Coronary artery (tissue), 2 donors: ENCODE measurements around the gene CFAP299.

Source experiments
- DNase-seq: peaks from one replicate; pipeline ENCODE4 v3.0.0-alpha.2; 2017; ENCODE audit warnings: low spot score
- H3K27ac ChIP-seq, 2 donors: fragments of 200-600 bp; sonication (generic); one replicate each; pipeline ENCODE4 v1.5.1; 2016 to 2019
- H3K4me3 ChIP-seq: fragments of 200-600 bp; sonication (generic); 2 replicates; pipeline ENCODE4 v1.5.1; 2016; ENCODE audit warnings: mild to moderate bottlenecking, moderate library complexity
- TF ChIP-seq, protein P1 (sequence below): fragments of 200-600 bp; sonication (generic); IDR thresholded peaks from one replicate; pipeline ENCODE4 v1.5.1; 2019; ENCODE audit warnings: antibody characterized with exemption

The CFAP299 gene

GRCh38 chr4:80302616-80303223 is 32.8 kb upstream of the CFAP299 start:
- Histone ChIP-seq H3K27ac (no peak overlapping the region), H3K4me3 (no peak overlapping the region)
- TF ChIP-seq, protein P1, sequence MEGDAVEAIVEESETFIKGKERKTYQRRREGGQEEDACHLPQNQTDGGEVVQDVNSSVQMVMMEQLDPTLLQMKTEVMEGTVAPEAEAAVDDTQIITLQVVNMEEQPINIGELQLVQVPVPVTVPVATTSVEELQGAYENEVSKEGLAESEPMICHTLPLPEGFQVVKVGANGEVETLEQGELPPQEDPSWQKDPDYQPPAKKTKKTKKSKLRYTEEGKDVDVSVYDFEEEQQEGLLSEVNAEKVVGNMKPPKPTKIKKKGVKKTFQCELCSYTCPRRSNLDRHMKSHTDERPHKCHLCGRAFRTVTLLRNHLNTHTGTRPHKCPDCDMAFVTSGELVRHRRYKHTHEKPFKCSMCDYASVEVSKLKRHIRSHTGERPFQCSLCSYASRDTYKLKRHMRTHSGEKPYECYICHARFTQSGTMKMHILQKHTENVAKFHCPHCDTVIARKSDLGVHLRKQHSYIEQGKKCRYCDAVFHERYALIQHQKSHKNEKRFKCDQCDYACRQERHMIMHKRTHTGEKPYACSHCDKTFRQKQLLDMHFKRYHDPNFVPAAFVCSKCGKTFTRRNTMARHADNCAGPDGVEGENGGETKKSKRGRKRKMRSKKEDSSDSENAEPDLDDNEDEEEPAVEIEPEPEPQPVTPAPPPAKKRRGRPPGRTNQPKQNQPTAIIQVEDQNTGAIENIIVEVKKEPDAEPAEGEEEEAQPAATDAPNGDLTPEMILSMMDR, result no peak
- DNase-seq, result no peak

DNA sequence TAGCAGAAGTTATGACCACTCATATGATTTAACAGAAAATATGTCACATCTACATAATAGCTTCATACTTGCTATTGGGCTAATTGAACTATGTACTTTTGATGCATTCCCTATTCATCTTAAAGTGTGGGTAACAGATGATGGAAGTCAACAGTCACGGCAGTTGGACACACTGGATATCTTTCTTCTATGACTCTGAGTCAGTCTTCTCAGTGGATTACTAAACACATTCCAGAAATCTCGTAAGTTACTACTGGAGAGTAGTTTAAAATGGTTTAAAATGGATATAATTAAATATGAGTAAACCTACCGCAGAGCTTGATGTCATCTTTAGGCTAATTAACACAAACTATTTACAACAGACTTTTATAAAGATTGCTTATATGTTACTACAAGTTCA is 30.1 kb upstream of the CFAP299 start:
- TF ChIP-seq, protein P1, result no peak
- Histone ChIP-seq H3K4me3 (no peak overlapping the region), H3K27ac (no peak overlapping the region)
- no peak for DNase-seq

DNA sequence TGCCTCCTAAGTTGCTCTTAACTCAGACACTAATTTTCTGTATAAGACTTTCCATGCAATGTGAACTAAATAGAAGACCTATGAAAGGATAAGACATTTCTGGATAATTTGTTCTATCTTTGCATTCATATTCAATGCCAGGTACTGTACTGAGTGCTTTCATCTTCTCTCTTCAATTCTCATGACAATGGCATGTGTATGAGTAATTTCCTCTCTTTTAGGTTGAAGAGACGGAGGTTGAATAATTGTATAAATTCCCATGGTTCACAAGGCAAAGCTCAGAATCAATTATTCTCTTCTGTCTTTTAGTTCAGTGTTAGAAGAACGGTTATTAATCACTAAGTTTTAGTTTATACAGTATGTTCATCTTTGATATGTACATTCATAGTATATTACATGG is 29.3 kb upstream of the CFAP299 start:
- TF ChIP-seq, protein P1, result no peak
- DNase-seq, result no peak
- H3K27ac ChIP-seq, result no peak overlapping the region

GRCh38 chr4:80307183-80307735 is 28.3 kb upstream of the CFAP299 start:
- DNase-seq, result no peak
- TF ChIP-seq, protein P1, result no peak
- Histone ChIP-seq H3K4me3 (no peak overlapping the region), H3K27ac (no peak overlapping the region)

More for the DNA sequence above, 29.3 kb upstream of the CFAP299 start:
- H3K4me3 ChIP-seq, result no peak overlapping the region

GRCh38 chr4:80307774-80308465 is 27.6 kb upstream of the CFAP299 start:
- Histone ChIP-seq H3K27ac (no peak overlapping the region), H3K4me3 (no peak overlapping the region)
- TF ChIP-seq, protein P1, result no peak
- no peak for DNase-seq

- TF ChIP-seq, protein P1, result no peak
- Histone ChIP-seq H3K4me3 (no peak overlapping the region), H3K27ac (no peak overlapping the region)
- DNase-seq, result no peak
These were observed 27.1 kb upstream of the CFAP299 start for GRCh38 chr4:80308466-80308822.
